SW480 (cell line): ENCODE measurements around the gene XPO4.
"Not testable (repeated sequence)": the region's sequence is repeated elsewhere in the genome, so short reads cannot be mapped to it uniquely, and the experiment has no call there.

Experiments
- DNase-seq: peaks from one replicate; pipeline ENCODE4 v3.0.0-alpha.2; 2016; ENCODE audit warnings: low spot score

Gene XPO4

GRCh38 chr13:20902438-20903163 lies at the start of gene XPO4:
TSS of gene XPO4 (minus strand) at chr13:20902746. CDS start at chr13:20902738, 8 bp downstream.
- DNase-seq: peak; percentile 75

DNA sequence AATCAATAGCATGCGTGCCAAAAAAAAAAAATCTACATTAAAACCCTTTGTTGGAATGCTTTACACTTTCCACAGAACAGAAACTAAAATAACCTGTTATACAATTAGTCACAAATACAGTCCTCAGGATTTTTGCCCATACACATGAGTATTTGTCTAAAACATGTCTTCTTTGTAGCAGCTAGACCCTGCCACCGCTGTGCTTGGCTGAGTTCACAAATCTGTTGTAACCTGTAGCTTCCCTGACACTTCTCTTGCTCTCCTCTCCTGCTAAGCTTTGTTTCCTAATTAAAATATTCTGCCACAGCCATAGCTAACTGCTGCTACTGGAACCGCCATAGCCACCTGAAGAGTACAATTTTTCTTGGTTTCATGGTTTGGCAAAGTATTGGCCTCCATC lies 45.5 kb upstream of the XPO4 start:
- DNase-seq: not testable (repeated sequence)

GRCh38 chr13:20945952-20946383 lies 43.4 kb upstream of the XPO4 start:
- no peak for DNase-seq

GRCh38 chr13:20942938-20943559 lies 40.5 kb upstream of the XPO4 start:
- DNase-seq: no peak

GRCh38 chr13:20940511-20940910 lies 38.0 kb upstream of the XPO4 start:
- not testable (repeated sequence) for DNase-seq

GRCh38 chr13:20940083-20940482 lies 37.5 kb upstream of the XPO4 start:
- no peak for DNase-seq

DNA sequence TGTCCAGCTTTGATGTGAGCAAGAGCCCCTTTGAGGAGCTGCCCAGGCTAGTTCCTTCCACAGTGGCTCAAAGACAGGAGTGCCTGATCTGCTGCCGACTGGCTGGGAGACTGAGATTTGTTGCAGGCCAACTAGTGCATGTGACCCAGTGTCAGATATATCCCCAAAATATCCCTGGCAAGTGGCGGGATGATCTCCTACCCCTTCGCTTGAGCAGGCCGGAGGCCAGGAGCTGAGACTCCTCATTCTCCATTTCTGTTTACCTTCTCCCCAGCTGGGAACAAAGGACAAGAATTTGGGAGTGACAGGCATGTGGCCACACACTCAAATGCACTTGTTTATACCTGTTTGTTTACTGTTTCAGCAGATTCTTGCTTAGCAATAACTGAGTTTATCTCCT lies 37.1 kb upstream of the XPO4 start:
- DNase-seq: no peak

DNA sequence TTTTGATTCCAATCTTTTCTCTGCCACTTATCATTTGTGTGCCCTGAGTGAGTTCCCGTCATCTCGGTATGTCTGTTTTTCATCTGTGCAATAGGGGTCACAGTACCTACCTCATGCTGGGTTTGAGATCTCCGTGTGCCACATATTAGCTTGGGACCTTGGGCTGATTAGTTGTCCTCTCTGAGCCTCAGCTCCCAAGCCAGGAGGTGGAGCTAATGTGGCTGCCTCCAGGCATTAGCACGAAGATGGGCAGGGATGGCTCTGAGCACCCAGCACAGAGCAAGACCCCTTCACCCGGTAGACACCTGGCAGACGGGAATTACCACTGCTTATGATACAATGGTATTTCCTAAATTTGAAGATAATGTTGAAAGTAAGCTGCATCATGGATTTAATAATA lies 35.8 kb upstream of the XPO4 start:
- DNase-seq: no peak

DNA sequence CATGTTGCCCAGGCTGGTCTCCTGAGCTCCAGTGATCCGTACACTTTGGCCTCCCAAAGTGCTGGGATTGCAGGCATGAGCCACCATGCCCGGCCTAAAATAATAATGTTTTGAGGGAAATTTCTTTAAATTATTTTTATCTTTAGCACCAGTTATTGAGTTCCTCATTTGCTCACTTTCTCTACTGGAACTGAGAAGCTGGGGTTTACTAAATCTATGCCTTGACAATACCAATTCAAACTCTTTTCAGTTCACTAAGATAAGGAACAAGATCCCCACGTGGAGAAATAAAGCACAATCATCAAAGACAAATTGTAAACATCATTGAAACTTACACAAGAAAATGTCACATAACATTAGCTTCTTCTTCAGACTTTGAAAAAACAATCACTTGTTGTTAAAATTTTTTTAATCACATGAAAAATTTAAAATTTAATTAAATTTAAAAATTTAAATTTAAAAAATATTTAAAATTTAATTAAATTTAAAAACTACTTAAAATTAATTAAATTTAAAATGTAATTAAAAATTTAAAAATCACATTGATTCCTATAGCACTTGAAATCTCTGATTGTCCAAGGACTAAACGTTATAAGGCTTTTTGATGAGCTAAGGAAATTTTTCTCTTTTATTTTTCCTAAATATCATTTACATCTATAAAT lies 25.2 kb upstream of the XPO4 start:
- no peak for DNase-seq

- not testable (repeated sequence) for DNase-seq
Observed at GRCh38 chr13:20925395-20925790, 22.8 kb upstream of the XPO4 start.

- DNase-seq: peak; percentile 75
Observed at GRCh38 chr13:20924758-20925394, 22.3 kb upstream of the XPO4 start.

DNA sequence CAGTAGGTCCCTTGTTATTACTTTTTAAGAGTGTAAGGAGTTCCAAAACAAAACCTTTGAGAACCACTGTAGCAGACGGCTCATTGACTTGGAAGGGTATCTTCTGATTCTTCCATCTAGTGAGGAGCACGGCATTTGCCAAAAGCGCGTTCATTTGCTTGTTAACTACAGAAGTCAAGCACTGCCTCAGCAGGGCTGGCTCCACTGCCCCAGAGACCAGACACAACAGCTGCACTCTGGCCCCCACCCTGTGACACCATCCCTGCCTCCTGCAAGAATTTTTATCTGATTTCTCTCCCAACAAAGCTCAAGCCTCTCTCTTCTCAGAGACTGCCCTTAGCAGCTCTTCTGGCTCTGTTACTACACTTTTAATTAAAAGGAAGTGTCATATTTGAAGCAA lies 20.7 kb upstream of the XPO4 start:
- no peak for DNase-seq

GRCh38 chr13:20921572-20921971 lies 19.0 kb upstream of the XPO4 start:
- DNase-seq: no peak

GRCh38 chr13:20915676-20916075 lies 13.1 kb upstream of the XPO4 start:
- DNase-seq: not testable (repeated sequence)

DNA sequence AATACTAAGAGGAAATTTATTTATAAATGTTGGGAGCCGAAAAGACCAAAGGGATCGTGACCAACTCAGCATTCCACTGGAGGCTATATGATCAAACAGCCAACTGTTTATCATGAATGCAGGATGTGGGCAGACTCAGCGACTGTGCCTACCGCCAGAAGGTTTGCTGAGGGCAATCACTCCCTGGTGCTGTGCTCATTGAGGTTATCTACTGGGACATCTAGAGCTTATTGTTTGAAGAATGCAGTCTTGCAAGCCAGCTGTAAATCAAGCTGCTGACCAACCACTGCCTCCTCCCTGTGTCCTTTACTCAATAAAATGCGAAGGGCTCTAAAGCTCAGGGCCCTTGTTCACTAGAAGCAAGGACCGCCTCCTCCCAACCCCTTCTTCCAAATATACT lies 8.5 kb upstream of the XPO4 start:
- no peak for DNase-seq

- no peak for DNase-seq
Observed at GRCh38 chr13:20908714-20909497, 6.4 kb upstream of the XPO4 start.

GRCh38 chr13:20904908-20905307 lies 2.4 kb upstream of the XPO4 start:
- DNase-seq: no peak

- DNase-seq: peak; percentile 43
Observed at GRCh38 chr13:20903164-20903475, 574 bp upstream of the XPO4 start.

DNA sequence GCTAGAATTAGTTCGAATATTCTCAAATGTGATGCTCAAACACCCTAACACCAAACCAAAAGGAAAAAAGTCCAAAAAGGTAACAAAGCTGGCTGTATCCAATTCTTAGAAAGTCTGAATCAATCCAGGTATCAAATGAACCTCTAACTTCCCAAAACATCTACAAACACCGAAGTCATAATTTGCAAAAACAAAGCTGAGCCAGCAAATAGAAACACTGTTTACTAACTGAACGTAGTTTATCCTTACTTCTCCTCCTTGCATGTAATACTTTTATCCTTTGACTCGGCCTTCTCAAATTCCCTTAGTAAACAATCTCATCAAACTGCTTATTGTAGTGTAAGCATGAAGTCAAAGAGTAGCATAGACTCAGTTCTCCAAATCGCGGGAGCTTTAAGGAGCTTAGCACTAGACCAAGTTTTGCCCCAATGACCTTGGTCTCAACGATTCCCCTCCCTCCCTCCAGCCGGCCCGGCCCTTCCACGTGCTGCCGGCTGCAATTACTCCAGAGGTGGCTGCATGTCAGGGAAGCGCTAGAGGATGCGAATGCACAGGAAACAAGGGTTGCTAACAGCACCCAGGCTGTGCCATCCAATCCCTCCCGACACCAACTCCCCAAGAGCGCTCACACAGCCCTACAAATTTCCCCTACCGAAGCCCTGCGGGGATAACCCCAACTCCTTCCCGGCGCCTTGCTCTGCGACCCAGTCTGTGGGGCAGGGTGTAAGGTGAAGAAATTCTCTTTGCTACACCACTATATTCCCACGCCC lies 693 bp downstream of the XPO4 start:
- DNase-seq: peak; percentile 74

- no peak for DNase-seq
Observed at GRCh38 chr13:20894245-20894644, 8.3 kb downstream of the XPO4 start.

- no peak for DNase-seq
Observed at GRCh38 chr13:20891768-20892167, 10.8 kb downstream of the XPO4 start.
